K562 (cell line): ENCODE data around the gene TMEM39A.

ENCODE experiments used
- IRF2 ChIP-seq: sonication (generic); formaldehyde crosslinking; IDR thresholded peaks from 2 replicates; pipeline ENCODE4 v1.8.1; 2022; ENCODE audit warnings: mild to moderate bottlenecking, missing genetic modification reagents
- NR1H2 ChIP-seq: sonication (generic); formaldehyde crosslinking; IDR thresholded peaks from 2 replicates; pipeline ENCODE4 v1.4.0; 2020; ENCODE audit warnings: mild to moderate bottlenecking, missing genetic modification reagents
- POLR2A ChIP-seq: fragments of 450-650 bp; conservative IDR thresholded peaks from 2 replicates; pipeline ENCODE4 v1.6.1; 2016
- POLR2AphosphoS2 ChIP-seq: IDR thresholded peaks from 2 replicates; pipeline ENCODE4 v1.6.1; 2012; ENCODE audit warnings: low read length, improper control_type of control experiment
- RAD21 ChIP-seq, 2 experiments: fragments of 250-450 bp in 1 of 2; fragments of 450-650 bp in 1 of 2; sonication (Bioruptor Pico) in 1 of 2; formaldehyde crosslinking in 1 of 2; IDR thresholded peaks in 1 of 2; conservative IDR thresholded peaks in 1 of 2; 2 replicates each; pipeline versions ENCODE4 v1.4.0 to v1.8.0; 2020 to 2022; ENCODE audit warnings: mild to moderate bottlenecking in 2 of 2, moderate library complexity in 1 of 2
- ZNF124 ChIP-seq: sonication (generic); formaldehyde crosslinking; IDR thresholded peaks from 2 replicates; pipeline ENCODE4 v1.8.1; 2022; ENCODE audit warnings: missing genetic modification reagents
- ZNF347 ChIP-seq: fragments of 450-650 bp; formaldehyde crosslinking; IDR thresholded peaks from 2 replicates; pipeline ENCODE4 v1.4.0; 2020; ENCODE audit warnings: low read depth, mild to moderate bottlenecking, moderate library complexity
- TF ChIP-seq, protein P1 (sequence below), 3 experiments: IDR thresholded peaks in 2 of 3; conservative IDR thresholded peaks in 1 of 3; 2 replicates each; pipeline ENCODE4 v1.5.1; 2011 to 2012; ENCODE audit warnings: low read length in 3 of 3, mild to moderate bottlenecking in 3 of 3, control low read depth in 2 of 3, improper control_type of control experiment in 1 of 3, inconsistent platforms in 1 of 3, low read depth in 1 of 3, mixed read lengths in 1 of 3, moderate library complexity in 1 of 3; ENCODE audit not compliant: insufficient read depth in 2 of 3
- TF ChIP-seq, protein P2 (sequence below): fragments of 450-650 bp; IDR thresholded peaks from 2 replicates; pipeline ENCODE4 v1.6.1; 2016; ENCODE audit warnings: borderline replicate concordance
- TF ChIP-seq, protein P3 (sequence below): sonication (generic); formaldehyde crosslinking; IDR thresholded peaks from 2 replicates; pipeline ENCODE4 v1.4.0; 2020; ENCODE audit warnings: mild to moderate bottlenecking, missing genetic modification reagents

DNA sequence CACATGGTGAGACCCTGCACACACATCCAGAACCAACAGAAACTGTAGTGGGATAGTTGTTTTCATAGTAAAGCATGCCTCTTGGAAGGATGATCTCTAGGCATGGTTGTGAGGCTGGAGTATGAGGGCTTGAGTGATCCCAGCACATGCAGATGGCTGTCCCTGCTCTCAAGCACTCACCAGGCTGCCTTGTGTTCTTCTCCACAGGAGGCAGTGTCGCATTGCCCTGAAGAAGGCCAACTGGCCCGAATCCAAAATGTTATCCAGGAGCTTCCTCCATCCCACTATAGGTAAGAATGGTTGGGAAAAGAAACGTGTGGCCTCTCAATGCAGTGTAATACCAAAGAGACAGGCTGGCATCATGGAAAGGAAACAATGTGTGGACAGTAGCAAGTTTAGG is 82.7 kb downstream of the TMEM39A start:
- TF ChIP-seq ZNF347 (CRISPR knock-in tag) = no peak
- TF ChIP-seq, protein P1, sequence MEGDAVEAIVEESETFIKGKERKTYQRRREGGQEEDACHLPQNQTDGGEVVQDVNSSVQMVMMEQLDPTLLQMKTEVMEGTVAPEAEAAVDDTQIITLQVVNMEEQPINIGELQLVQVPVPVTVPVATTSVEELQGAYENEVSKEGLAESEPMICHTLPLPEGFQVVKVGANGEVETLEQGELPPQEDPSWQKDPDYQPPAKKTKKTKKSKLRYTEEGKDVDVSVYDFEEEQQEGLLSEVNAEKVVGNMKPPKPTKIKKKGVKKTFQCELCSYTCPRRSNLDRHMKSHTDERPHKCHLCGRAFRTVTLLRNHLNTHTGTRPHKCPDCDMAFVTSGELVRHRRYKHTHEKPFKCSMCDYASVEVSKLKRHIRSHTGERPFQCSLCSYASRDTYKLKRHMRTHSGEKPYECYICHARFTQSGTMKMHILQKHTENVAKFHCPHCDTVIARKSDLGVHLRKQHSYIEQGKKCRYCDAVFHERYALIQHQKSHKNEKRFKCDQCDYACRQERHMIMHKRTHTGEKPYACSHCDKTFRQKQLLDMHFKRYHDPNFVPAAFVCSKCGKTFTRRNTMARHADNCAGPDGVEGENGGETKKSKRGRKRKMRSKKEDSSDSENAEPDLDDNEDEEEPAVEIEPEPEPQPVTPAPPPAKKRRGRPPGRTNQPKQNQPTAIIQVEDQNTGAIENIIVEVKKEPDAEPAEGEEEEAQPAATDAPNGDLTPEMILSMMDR (IDR thresholded peaks at IDR 0.05 in 2 of 3, conservative IDR thresholded peaks at IDR 0.05 in 1 of 3; ENCODE audit: insufficient read depth in 2 of 3, low read depth in 1 of 3, low read length in 3 of 3) = peak; percentile 9 to 27 (median 18); a peak in 2 of 6 replicates
- TF ChIP-seq, protein P2, sequence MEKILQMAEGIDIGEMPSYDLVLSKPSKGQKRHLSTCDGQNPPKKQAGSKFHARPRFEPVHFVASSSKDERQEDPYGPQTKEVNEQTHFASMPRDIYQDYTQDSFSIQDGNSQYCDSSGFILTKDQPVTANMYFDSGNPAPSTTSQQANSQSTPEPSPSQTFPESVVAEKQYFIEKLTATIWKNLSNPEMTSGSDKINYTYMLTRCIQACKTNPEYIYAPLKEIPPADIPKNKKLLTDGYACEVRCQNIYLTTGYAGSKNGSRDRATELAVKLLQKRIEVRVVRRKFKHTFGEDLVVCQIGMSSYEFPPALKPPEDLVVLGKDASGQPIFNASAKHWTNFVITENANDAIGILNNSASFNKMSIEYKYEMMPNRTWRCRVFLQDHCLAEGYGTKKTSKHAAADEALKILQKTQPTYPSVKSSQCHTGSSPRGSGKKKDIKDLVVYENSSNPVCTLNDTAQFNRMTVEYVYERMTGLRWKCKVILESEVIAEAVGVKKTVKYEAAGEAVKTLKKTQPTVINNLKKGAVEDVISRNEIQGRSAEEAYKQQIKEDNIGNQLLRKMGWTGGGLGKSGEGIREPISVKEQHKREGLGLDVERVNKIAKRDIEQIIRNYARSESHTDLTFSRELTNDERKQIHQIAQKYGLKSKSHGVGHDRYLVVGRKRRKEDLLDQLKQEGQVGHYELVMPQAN = no peak
- peak in 1 of 2 experiments; percentile 39; a peak in 2 of 4 replicates for TF ChIP-seq RAD21 (CRISPR knock-in tag; conservative IDR thresholded peaks at IDR 0.05 in 1 of 2, IDR thresholded peaks at IDR 0.05 in 1 of 2)
- no peak for TF ChIP-seq ZNF124
- no peak for TF ChIP-seq NR1H2 (CRISPR knock-in tag)
- no peak for TF ChIP-seq POLR2AphosphoS2
- no peak for TF ChIP-seq IRF2
- TF ChIP-seq, protein P3, sequence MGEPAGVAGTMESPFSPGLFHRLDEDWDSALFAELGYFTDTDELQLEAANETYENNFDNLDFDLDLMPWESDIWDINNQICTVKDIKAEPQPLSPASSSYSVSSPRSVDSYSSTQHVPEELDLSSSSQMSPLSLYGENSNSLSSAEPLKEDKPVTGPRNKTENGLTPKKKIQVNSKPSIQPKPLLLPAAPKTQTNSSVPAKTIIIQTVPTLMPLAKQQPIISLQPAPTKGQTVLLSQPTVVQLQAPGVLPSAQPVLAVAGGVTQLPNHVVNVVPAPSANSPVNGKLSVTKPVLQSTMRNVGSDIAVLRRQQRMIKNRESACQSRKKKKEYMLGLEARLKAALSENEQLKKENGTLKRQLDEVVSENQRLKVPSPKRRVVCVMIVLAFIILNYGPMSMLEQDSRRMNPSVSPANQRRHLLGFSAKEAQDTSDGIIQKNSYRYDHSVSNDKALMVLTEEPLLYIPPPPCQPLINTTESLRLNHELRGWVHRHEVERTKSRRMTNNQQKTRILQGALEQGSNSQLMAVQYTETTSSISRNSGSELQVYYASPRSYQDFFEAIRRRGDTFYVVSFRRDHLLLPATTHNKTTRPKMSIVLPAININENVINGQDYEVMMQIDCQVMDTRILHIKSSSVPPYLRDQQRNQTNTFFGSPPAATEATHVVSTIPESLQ (CRISPR knock-in tag) = no peak
- TF ChIP-seq POLR2A = no peak
